ENCODE measurements around the gene SSBP4. TPM values are rescaled to one million over a fixed set of nuclear protein-coding genes. Genes with fewer than 3 reads are reported as not detected.

SSBP4 gene
- total RNA-seq, 4 donors from 2014 or later = 28.8 to 42.0 (median 36.0) TPM

DNA sequence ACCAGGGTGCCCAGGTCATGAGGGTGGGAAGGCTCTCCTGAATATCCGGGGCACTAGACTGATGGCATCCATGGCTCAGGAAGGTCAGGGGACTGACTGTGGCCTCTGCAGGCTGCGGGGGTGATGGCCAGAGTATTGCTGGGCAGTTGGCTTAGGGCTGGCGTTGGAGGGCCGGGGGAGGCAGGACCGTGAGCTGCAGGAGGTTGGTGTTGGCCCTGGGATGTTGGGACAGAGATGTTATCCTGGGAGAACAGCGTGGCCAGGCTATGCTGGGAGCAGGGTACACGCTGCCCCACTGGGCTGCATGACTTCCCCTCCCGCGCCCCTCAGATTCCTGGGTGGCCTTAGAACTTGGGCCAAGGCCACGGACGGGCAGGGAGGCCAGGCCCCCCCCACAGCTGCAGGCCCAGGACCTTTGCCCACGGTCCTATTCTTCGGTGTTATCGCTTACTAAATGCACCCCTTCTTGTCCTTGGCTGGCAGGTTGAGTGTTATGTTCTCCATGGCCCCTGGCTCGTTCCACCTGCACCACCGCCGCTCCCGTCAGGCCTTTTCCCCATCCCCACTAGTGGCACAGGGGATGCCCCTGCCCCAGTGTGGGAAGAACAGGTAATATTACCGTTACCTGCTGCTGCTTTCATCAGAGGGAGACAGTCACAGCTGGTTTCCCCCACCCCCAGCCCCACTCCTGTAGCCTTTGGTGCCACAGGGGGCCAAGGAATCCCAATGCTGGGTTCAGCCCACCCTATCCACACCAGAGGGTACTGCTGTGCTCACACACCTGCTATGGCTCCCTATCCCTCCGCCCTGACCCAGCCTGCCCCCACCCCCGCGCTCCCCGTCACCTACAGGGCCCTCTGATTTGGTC is 22.0 kb downstream of the SSBP4 start:
- intact Hi-C loops (cut with DNase I; ENCODE audit: low total_unique reads) = no loop called here
- DNase-seq (ENCODE audit: low spot score in 2 of 2) = no peak
- TF ChIP-seq, protein P1, sequence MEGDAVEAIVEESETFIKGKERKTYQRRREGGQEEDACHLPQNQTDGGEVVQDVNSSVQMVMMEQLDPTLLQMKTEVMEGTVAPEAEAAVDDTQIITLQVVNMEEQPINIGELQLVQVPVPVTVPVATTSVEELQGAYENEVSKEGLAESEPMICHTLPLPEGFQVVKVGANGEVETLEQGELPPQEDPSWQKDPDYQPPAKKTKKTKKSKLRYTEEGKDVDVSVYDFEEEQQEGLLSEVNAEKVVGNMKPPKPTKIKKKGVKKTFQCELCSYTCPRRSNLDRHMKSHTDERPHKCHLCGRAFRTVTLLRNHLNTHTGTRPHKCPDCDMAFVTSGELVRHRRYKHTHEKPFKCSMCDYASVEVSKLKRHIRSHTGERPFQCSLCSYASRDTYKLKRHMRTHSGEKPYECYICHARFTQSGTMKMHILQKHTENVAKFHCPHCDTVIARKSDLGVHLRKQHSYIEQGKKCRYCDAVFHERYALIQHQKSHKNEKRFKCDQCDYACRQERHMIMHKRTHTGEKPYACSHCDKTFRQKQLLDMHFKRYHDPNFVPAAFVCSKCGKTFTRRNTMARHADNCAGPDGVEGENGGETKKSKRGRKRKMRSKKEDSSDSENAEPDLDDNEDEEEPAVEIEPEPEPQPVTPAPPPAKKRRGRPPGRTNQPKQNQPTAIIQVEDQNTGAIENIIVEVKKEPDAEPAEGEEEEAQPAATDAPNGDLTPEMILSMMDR (IDR thresholded peaks at IDR 0.05) = no peak
- no peak for TF ChIP-seq POLR2A (IDR thresholded peaks at IDR 0.05)
- WGBS, 2 donors = 78 to 79% methylated on average over 23 of the region's 23 CpGs
- H3K4me3 ChIP-seq (ENCODE audit: low read depth, poor library complexity, severe bottlenecking) = no peak overlapping the region

DNA sequence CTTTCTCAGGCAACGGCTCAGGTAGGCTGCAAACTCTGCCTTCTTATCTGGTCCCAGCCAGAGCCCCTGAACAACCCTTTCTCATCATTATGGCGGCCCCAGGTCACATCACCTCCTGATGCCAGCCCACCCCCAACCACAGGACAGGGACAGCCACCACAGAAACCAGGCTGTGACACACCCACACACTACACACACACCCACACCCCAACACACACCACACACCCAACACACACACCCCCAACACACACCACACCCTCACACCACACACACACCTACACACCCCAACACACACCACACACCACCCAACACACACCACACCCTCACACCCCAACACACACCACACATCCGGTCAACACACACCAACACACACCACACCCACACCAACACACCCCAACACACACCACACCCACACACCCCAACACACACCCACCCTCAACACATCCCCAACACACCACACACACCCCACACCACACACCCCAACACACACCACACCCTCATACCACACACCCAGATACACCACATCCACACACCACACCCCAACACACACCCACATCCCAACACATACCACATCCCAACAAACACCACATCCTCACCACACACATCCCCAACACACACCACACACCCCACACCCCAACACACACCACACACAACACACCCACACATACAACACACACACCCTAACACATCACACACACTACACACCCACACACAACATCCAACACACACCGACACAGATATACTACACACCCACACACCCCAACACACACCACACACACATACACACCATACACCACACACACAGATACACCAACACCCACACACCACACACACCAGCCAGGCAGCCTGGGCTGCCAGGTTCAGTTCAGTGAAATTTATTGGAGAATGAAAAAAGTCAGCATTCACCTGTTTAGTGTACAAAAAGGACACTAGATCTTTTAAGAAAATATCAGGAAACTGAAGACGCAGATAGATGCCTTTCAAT is 22.9 kb downstream of the SSBP4 start:
- intact Hi-C loops (cut with DNase I; ENCODE audit: low total_unique reads) = no loop called here
- TF ChIP-seq, protein P1 (IDR thresholded peaks at IDR 0.05) = no peak
- TF ChIP-seq POLR2A (IDR thresholded peaks at IDR 0.05) = no peak
- 69 to 71% methylated on average over 5 of the region's 5 CpGs for WGBS, 2 donors
- DNase-seq (ENCODE audit: low spot score in 2 of 2) = no peak
- no peak overlapping the region for H3K4me3 ChIP-seq (ENCODE audit: low read depth, poor library complexity, severe bottlenecking)

DNA sequence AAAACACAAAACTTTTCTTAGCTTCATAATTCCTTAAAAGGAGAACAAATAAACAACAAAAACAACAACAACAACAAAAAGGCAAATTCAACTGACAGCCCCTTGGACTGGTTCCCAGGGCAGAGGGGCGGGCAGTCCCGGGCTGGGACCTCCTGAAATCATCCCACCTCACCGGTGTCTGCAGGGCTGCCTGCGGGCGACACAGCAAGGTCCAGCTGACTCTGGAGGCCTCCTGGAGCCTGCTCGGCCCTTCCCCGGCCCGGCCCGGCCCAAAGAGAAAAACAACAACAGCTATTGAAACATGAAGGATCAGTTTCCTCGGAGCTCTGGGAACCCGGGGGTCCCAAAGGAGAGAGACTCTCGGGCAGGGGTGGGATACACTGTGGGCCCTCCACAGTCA is 23.7 kb downstream of the SSBP4 start:
- intact Hi-C loops (cut with DNase I; ENCODE audit: low total_unique reads) = no loop called here
- no peak for DNase-seq (ENCODE audit: low spot score in 2 of 2)
- H3K4me3 ChIP-seq (ENCODE audit: low read depth, poor library complexity, severe bottlenecking) = no peak overlapping the region
- WGBS, 2 donors = 83 to 87% methylated on average over 8 to 12 of the region's 12 CpGs
- TF ChIP-seq, protein P1 (IDR thresholded peaks at IDR 0.05) = no peak
- no peak for TF ChIP-seq POLR2A (IDR thresholded peaks at IDR 0.05)

DNA sequence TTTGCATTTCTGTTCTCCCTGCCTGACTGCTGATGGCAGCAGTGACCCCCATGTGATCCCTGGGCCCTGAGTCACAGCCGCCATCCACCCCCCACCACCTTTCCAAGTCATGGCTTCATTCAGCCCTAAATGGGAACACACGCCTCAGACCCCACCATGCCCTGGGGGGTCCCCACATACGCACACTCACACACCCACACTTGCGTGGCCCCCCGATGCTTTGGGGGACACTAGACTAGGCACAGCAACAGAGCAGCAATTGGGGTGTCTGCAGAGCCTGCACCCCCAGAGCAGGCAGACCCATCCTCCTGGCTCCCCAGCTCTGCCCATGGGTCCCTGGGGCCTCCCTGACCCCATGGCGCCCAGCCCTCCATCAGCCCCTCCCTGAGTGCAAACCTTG is 24.2 kb downstream of the SSBP4 start:
- TF ChIP-seq, protein P1 (IDR thresholded peaks at IDR 0.05) = no peak
- DNase-seq (ENCODE audit: low spot score in 2 of 2) = no peak
- intact Hi-C loops (cut with DNase I; ENCODE audit: low total_unique reads) = no loop called here
- 90% methylated on average over 6 of the region's 6 CpGs for WGBS, 2 donors
- H3K4me3 ChIP-seq (ENCODE audit: low read depth, poor library complexity, severe bottlenecking) = no peak overlapping the region

DNA sequence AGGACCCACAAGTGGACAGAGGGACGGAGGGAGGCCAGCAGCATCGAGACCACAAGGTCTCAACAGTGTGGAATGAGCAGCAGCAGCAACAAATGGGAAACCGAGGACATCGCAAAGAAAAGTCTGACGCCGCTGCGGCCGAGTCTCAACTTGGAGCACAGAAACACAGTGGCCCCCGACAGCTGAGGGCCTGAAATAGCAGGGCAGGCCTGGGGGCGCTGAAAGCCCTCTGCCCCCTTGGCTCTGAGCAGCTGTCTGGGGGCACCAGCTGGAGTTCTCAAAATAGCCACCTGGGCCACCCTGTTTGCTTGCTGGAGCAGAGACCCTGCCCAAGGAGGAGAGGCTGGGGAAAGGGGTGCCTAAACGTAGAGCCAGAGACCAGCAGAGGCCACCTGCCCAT is 24.6 kb downstream of the SSBP4 start:
- no peak for DNase-seq (ENCODE audit: low spot score in 2 of 2)
- 92 to 96% methylated on average over 11 of the region's 11 CpGs for WGBS, 2 donors
- intact Hi-C loops (cut with DNase I; ENCODE audit: low total_unique reads) = no loop called here
- no peak overlapping the region for H3K4me3 ChIP-seq (ENCODE audit: low read depth, poor library complexity, severe bottlenecking)
- no peak for TF ChIP-seq POLR2A (IDR thresholded peaks at IDR 0.05)
- TF ChIP-seq, protein P1 (IDR thresholded peaks at IDR 0.05) = no peak

Measured in lower leg skin (tissue), 4 donors.